Progenitor cell of endocrine pancreas (in vitro differentiated cells): ENCODE measurements around the gene GSG1L. TPM values are rescaled to one million over a fixed set of nuclear protein-coding genes. Genes with fewer than 3 reads are reported as not detected.
A peak's percentile ranks its signal among the peaks of the same experiment; 100 is the strongest.

Experiments used
- DNase-seq: peaks from one replicate; pipeline ENCODE4 v3.0.0; 2021; ENCODE audit warnings: low spot score; ENCODE audit not compliant: unreplicated experiment
- H3K27ac Mint-ChIP-seq: 2 replicates; pipeline ENCODE4 v1.8.0; 2021; ENCODE audit warnings: mild to moderate bottlenecking, moderate library complexity, mixed read lengths
- H3K27me3 Mint-ChIP-seq: 2 replicates; pipeline ENCODE4 v1.8.0; 2021; ENCODE audit warnings: mixed read lengths
- H3K36me3 Mint-ChIP-seq: 2 replicates; pipeline ENCODE4 v1.8.0; 2022; ENCODE audit warnings: mixed read lengths; ENCODE audit not compliant: insufficient read depth
- H3K4me1 Mint-ChIP-seq: 2 replicates; pipeline ENCODE4 v1.8.0; 2021; ENCODE audit warnings: low read depth, mixed read lengths
- H3K4me3 Mint-ChIP-seq: 2 replicates; pipeline ENCODE4 v1.8.0; 2021; ENCODE audit warnings: low read depth, mild to moderate bottlenecking, moderate library complexity, mixed read lengths
- H3K9me3 Mint-ChIP-seq: 2 replicates; pipeline ENCODE4 v1.8.0; 2021; ENCODE audit warnings: low read depth, mixed read lengths
- CTCF ChIP-seq: fragments of 200-600 bp; sonication (generic); IDR thresholded peaks from one replicate; pipeline ENCODE4 v1.5.0; 2021; ENCODE audit warnings: antibody characterized with exemption, mild to moderate bottlenecking; ENCODE audit not compliant: unreplicated experiment
- total RNA-seq: library from RNA; stranded (reverse); gene quantifications from 2 replicates; pipeline ENCODE4 v1.2.1, GENCODE V29; 2021

The GSG1L gene
- total RNA-seq, 1 donor from 2014 or later, result 0.17 TPM

GRCh38 chr16:28098171-28098958 lies 34.9 kb upstream of the GSG1L start:
- no peak overlapping the region for H3K27ac Mint-ChIP-seq
- DNase-seq, result no peak
- no peaks in the 10 kb centered on the region for H3K27me3 Mint-ChIP-seq
- H3K9me3 Mint-ChIP-seq, result no peaks in the 10 kb centered on the region
- H3K4me3 Mint-ChIP-seq, result no peak overlapping the region
- peaks cover 9% of the 10 kb centered on the region for H3K36me3 Mint-ChIP-seq
- no peak for TF ChIP-seq CTCF
- no peaks in the 10 kb centered on the region for H3K4me1 Mint-ChIP-seq

- Mint-ChIP-seq H3K4me1 (no peaks in the 10 kb centered on the region), H3K4me3 (no peak overlapping the region), H3K27ac (no peak overlapping the region), H3K36me3 (peaks cover 8% of the 10 kb centered on the region), H3K9me3 (no peaks in the 10 kb centered on the region), H3K27me3 (no peaks in the 10 kb centered on the region)
- TF ChIP-seq CTCF, result no peak
- DNase-seq, result no peak
Observed at GRCh38 chr16:28096983-28097899, 33.7 kb upstream of the GSG1L start.

- TF ChIP-seq CTCF, result no peak
- Mint-ChIP-seq H3K9me3 (no peaks in the 10 kb centered on the region), H3K27ac (no peak overlapping the region), H3K4me3 (no peak overlapping the region), H3K27me3 (no peaks in the 10 kb centered on the region), H3K4me1 (no peaks in the 10 kb centered on the region), H3K36me3 (peaks cover 3% of the 10 kb centered on the region)
- no peak for DNase-seq
Observed at GRCh38 chr16:28093385-28093725, 29.8 kb upstream of the GSG1L start.

GRCh38 chr16:28092721-28093384 lies 29.3 kb upstream of the GSG1L start:
- Mint-ChIP-seq H3K4me1 (no peaks in the 10 kb centered on the region), H3K27me3 (no peaks in the 10 kb centered on the region), H3K9me3 (no peaks in the 10 kb centered on the region), H3K36me3 (peaks cover 3% of the 10 kb centered on the region), H3K27ac (peak overlapping the region; percentile 41), H3K4me3 (no peak overlapping the region)
- DNase-seq, result no peak
- TF ChIP-seq CTCF, result no peak

GRCh38 chr16:28091656-28092055 lies 28.1 kb upstream of the GSG1L start:
- H3K4me1 Mint-ChIP-seq, result no peaks in the 10 kb centered on the region
- H3K27me3 Mint-ChIP-seq, result no peaks in the 10 kb centered on the region
- no peak for DNase-seq
- H3K27ac Mint-ChIP-seq, result no peak overlapping the region
- no peak overlapping the region for H3K4me3 Mint-ChIP-seq
- no peaks in the 10 kb centered on the region for H3K36me3 Mint-ChIP-seq
- no peak for TF ChIP-seq CTCF
- no peaks in the 10 kb centered on the region for H3K9me3 Mint-ChIP-seq
